PC-9 (cell line): ENCODE data around the gene IVL.

Experiments used
- EZH2 ChIP-seq: fragments of 200-600 bp; sonication (generic); IDR thresholded peaks from 2 replicates; pipeline ENCODE4 v1.8.0; 2017; ENCODE audit warnings: antibody characterized with exemption, low read depth
- TF ChIP-seq, protein P1 (sequence below): fragments of 200-600 bp; sonication (generic); conservative IDR thresholded peaks from 2 replicates; pipeline ENCODE4 v1.6.1; 2017; ENCODE audit warnings: mixed run types, antibody characterized with exemption, mild to moderate bottlenecking, moderate library complexity

GRCh38 chr1:152899027-152899426 is 9.3 kb upstream of the IVL start:
- TF ChIP-seq, protein P1, sequence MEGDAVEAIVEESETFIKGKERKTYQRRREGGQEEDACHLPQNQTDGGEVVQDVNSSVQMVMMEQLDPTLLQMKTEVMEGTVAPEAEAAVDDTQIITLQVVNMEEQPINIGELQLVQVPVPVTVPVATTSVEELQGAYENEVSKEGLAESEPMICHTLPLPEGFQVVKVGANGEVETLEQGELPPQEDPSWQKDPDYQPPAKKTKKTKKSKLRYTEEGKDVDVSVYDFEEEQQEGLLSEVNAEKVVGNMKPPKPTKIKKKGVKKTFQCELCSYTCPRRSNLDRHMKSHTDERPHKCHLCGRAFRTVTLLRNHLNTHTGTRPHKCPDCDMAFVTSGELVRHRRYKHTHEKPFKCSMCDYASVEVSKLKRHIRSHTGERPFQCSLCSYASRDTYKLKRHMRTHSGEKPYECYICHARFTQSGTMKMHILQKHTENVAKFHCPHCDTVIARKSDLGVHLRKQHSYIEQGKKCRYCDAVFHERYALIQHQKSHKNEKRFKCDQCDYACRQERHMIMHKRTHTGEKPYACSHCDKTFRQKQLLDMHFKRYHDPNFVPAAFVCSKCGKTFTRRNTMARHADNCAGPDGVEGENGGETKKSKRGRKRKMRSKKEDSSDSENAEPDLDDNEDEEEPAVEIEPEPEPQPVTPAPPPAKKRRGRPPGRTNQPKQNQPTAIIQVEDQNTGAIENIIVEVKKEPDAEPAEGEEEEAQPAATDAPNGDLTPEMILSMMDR, result no peak
- no peak for TF ChIP-seq EZH2
